ENCODE results near the gene SLC25A29.
A peak's percentile ranks its signal among the peaks of the same experiment; 100 is the strongest.

Gene SLC25A29

DNA sequence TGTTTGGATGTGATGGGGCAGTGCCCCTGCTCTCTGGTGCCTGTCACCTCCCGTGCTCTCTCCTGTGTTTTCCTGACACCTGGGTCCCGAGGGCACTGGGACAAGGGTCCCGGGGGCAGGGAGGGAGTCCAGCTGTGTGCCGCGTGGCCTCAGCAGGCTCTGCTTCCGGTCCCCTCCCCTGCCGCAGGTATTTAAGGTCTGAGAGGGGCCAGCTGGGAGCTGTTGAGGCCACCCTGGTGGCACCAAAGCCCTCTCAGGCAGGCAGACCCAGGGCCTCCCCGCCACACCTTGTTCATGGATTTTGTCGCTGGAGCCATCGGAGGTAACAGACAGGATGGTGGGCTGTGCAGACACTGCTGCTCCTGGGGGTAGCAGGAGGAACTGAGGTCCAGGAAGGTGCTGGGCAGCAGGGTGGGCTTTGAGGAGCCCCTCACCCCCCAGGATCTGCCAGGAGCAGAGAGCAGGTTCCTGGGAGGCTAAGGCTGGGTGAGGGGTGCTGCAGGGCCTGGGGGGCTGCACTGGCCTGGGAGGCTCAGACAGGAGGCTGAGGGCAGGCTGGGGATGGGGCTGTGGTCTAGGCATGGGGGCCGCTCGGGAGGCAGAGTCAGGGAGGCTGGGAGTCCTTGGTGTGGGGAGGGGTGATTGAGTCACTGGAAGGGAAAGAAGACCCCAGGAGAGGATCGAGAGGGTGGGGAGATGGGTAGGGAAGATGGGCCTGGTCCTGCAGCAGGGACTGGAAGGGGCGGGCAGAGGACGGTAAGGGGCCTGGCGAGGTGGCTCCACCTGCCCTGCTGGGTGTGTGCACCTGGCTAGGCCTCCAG, 17.1 kb upstream of the SLC25A29 start, which contains the start of gene SLC25A47:
TSS of gene SLC25A47 (plus strand) at position 219 of the 821 bp plus-strand sequence. CDS start at position 295, 76 bp downstream.
- H3K27ac ChIP-seq (ENCODE audit: low read depth in 2 of 2, low read length in 2 of 2): no peak within 1 kb of the TSS

DNA sequence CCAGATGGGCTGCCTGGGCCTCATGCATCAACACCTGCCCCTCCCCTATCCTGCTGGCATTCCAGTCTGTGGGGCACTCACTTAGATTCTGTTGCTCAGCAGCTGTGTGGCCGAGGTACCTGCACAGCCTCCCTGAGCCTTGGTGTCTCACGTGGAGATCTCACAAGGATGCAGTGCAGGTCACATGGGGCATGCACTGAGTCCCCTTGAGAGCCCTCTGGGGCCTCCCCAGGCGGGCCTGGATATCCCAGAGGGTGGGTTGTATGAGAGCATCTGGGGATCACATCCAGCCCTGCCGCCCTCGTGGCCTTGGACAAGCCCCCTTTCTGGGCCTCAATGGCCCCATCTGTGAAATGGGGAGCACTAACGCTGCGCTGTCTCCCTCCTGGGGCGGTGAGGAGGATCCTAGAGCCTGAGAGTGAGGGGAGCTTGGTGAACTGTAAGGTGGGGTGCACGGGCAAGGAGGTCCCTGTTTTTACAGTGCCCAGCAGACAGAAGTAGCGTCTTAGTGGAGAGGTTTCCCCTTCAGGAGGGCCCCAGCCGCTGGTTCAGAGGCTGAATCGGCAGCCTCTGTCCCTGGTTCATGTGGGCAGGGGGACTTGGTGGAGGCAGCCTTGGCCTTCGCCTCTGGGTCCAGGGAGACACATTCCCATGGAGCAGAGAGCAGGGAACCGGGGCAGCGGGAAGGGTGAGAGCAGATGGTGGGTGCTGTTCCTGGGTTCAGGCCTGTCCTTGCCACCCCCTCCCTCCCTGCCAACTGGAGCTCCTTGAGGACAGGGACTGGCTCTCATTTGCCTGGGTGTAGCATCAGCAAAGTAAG, 16.1 kb upstream of the SLC25A29 start:
- Histone ChIP-seq H3K9ac (ENCODE audit: low read depth in 1 of 2, low read length in 2 of 2) (no peak overlapping the region), H3K36me3 (ENCODE audit: control insufficient read depth in 2 of 2, insufficient read depth in 2 of 2, low read length in 2 of 2) (no peaks in the 10 kb centered on the region), H3K4me1 (ENCODE audit: control insufficient read depth in 2 of 2, insufficient read depth in 2 of 2, low read length in 2 of 2) (no peaks in the 10 kb centered on the region), H3K27me3 (ENCODE audit: control insufficient read depth in 2 of 2, insufficient read depth in 2 of 2, low read length in 2 of 2) (no peaks in the 10 kb centered on the region), H3K27ac (ENCODE audit: low read depth in 2 of 2, low read length in 2 of 2) (no peak overlapping the region), H3K4me3 (ENCODE audit: low read length in 2 of 2) (no peak overlapping the region), H3K9me3 (ENCODE audit: control insufficient read depth in 2 of 2, low read length in 2 of 2) (no peaks in the 10 kb centered on the region)

More for the DNA sequence above, 17.1 kb upstream of the SLC25A29 start, which contains the start of gene SLC25A47:
- Histone ChIP-seq H3K9ac (ENCODE audit: low read depth in 1 of 2, low read length in 2 of 2) (no peak within 1 kb of the TSS), H3K36me3 (ENCODE audit: control insufficient read depth in 2 of 2, insufficient read depth in 2 of 2, low read length in 2 of 2) (no peaks in the 10 kb centered on the region), H3K27me3 (ENCODE audit: control insufficient read depth in 2 of 2, insufficient read depth in 2 of 2, low read length in 2 of 2) (no peaks in the 10 kb centered on the region), H3K9me3 (ENCODE audit: control insufficient read depth in 2 of 2, low read length in 2 of 2) (no peaks in the 10 kb centered on the region), H3K4me1 (ENCODE audit: control insufficient read depth in 2 of 2, insufficient read depth in 2 of 2, low read length in 2 of 2) (peaks cover 1 to 2% of the 10 kb centered on the region in 2 donors), H3K4me3 (ENCODE audit: low read length in 2 of 2) (no peak within 1 kb of the TSS)

DNA sequence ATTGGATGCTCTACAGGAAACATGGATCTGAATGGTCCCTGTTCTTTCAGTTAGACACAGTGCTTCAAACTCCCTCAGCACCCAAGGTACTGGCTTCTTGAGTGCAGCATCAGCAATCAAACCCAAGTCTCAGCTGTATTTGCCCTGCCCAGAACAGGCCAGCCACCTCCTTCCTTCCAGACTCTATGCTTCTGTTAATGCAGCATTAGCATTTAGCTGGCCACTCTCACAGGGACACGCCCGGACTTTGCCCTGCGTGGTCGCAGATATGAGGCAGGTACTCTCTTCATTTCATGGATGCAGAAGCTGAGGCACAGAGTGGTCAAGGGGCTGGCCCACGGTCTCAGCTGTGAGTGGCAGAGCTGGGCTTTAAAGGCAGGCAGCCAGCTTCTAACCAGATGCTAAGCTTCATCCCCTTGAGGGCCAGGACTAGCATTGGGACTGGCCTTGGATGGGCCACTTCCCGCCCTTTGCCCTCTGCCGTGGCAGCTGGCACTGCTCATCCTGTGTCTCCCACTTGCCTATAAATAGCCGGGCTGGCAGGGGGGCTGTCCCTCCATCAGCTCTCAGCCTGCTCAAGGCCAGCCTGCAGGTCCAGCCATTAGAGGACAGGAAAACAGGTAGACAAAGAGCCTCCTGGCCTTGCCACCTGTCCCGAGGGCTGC, 15.4 kb upstream of the SLC25A29 start:
- Histone ChIP-seq H3K4me1 (ENCODE audit: control insufficient read depth in 2 of 2, insufficient read depth in 2 of 2, low read length in 2 of 2) (no peaks in the 10 kb centered on the region), H3K9ac (ENCODE audit: low read depth in 1 of 2, low read length in 2 of 2) (no peak overlapping the region), H3K9me3 (ENCODE audit: control insufficient read depth in 2 of 2, low read length in 2 of 2) (no peaks in the 10 kb centered on the region), H3K36me3 (ENCODE audit: control insufficient read depth in 2 of 2, insufficient read depth in 2 of 2, low read length in 2 of 2) (no peaks in the 10 kb centered on the region), H3K27ac (ENCODE audit: low read depth in 2 of 2, low read length in 2 of 2) (no peak overlapping the region), H3K4me3 (ENCODE audit: low read length in 2 of 2) (no peak overlapping the region), H3K27me3 (ENCODE audit: control insufficient read depth in 2 of 2, insufficient read depth in 2 of 2, low read length in 2 of 2) (no peaks in the 10 kb centered on the region)

DNA sequence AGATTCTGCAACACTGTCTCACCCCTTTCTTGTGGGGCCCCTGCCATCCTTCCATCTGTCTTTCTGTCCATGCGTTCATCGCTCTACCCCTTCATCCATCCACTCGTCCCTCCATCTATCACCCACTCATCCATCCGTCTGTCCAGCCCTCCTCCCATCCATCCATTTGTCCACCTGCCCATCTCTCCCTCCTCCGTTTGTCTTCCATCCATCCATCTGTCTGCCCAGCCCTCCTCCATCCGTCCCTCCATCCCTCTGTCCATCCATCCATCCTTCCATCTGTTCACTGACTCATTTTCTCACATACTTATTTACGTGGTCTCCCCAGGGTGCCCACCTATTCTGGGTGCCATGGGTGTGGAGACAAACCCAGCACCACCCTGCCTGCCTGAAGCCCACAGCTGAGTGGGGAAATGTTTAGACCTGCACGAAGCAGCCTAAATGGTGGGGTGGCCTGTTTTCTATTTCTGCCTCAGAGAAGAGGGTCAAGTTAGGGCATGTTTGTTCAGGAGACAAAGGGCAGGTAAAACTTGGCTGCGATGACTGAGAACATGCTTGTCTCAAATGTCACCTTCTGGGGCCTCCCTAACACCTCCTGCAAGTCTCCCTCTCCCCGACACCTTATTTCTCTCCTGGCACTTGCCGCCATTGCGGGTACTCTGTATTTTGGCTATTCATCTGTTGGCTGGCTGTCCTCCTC, 14.1 kb upstream of the SLC25A29 start:
- no peak overlapping the region for H3K9ac ChIP-seq (ENCODE audit: low read depth in 1 of 2, low read length in 2 of 2)

DNA sequence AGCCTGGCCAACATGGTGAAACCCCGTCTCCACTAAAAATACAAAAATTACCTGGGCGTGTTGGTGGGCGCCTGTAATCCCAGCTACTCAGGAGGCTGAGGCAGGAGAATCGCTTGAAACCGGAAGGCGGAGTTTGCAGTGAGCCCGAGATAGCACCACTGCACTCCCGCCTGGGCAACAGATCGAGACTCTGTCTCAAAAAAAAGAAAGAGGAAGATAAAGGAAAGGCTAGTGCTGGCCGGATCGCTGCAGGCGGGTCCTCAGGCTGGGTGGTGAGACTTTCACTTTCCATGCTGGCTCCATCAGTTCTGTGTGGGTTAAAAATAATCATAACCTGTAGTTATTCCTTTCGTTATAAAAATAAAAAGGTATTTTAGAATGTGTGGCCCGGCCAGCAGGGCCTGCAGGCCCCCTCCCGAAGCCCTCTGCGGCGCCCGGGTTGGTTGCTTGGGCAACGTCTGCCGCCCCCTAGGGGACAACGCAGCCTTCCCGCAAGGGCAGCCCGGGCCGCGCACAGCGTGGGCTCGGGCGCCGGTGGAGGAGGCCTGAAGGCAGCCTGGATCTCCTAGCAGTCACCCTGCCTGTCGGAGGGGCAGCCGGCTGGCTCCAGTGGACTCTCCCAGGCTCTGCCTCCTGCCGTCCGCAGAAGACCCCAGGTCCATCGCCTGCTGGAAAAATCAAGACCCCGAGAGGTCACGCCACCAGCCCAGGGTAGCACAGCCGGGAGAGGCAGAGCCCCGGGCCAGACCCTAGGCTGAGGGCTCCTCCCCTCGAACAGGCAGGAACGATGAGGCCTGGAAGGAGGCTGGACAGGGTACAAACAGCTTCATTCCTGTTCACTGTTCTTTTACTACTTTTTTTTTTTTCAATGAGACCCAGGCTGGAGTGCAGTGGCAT, 11.9 kb upstream of the SLC25A29 start:
- peak overlapping the region; percentile 41 to 54 for H3K9ac ChIP-seq (ENCODE audit: low read depth in 1 of 2, low read length in 2 of 2)
- no peaks in the 10 kb centered on the region for H3K36me3 ChIP-seq (ENCODE audit: control insufficient read depth in 2 of 2, insufficient read depth in 2 of 2, low read length in 2 of 2)
- H3K27me3 ChIP-seq (ENCODE audit: control insufficient read depth in 2 of 2, insufficient read depth in 2 of 2, low read length in 2 of 2): peaks cover 0 to 1% of the 10 kb centered on the region in 2 donors
- no peaks in the 10 kb centered on the region for H3K4me1 ChIP-seq (ENCODE audit: control insufficient read depth in 2 of 2, insufficient read depth in 2 of 2, low read length in 2 of 2)
- no peak overlapping the region for H3K27ac ChIP-seq (ENCODE audit: low read depth in 2 of 2, low read length in 2 of 2)
- no peaks in the 10 kb centered on the region for H3K9me3 ChIP-seq (ENCODE audit: control insufficient read depth in 2 of 2, low read length in 2 of 2)
- H3K4me3 ChIP-seq (ENCODE audit: low read length in 2 of 2): peak overlapping the region; percentile 52 to 74

More for the DNA sequence above, 14.1 kb upstream of the SLC25A29 start:
- Histone ChIP-seq H3K36me3 (ENCODE audit: control insufficient read depth in 2 of 2, insufficient read depth in 2 of 2, low read length in 2 of 2) (no peaks in the 10 kb centered on the region), H3K9me3 (ENCODE audit: control insufficient read depth in 2 of 2, low read length in 2 of 2) (no peaks in the 10 kb centered on the region), H3K4me1 (ENCODE audit: control insufficient read depth in 2 of 2, insufficient read depth in 2 of 2, low read length in 2 of 2) (no peaks in the 10 kb centered on the region), H3K27ac (ENCODE audit: low read depth in 2 of 2, low read length in 2 of 2) (no peak overlapping the region), H3K27me3 (ENCODE audit: control insufficient read depth in 2 of 2, insufficient read depth in 2 of 2, low read length in 2 of 2) (no peaks in the 10 kb centered on the region), H3K4me3 (ENCODE audit: low read length in 2 of 2) (no peak overlapping the region)

DNA sequence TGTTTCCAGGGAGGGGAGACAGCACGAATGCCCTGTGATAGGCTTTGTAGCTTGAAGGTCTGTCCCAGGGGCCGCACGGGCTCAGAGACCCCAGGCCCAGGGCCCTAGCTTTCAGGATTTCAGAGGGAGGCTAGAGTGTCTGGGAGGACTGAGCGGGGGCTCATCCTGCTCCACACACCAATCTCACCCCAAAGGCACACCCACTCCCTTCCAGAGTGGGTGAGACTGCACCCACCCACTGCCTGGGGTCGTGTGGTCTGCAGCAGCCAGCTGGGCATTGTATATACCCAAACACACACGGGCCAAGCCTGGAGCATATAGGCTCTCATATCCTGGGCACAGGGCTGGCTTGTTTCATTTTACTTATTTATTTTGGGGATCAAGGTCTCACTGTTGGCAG, 11.1 kb upstream of the SLC25A29 start:
- H3K27me3 ChIP-seq (ENCODE audit: control insufficient read depth in 2 of 2, insufficient read depth in 2 of 2, low read length in 2 of 2): peaks cover 0 to 4% of the 10 kb centered on the region in 2 donors
- H3K9ac ChIP-seq (ENCODE audit: low read depth in 1 of 2, low read length in 2 of 2): no peak overlapping the region
- H3K27ac ChIP-seq (ENCODE audit: low read depth in 2 of 2, low read length in 2 of 2): no peak overlapping the region
- H3K9me3 ChIP-seq (ENCODE audit: control insufficient read depth in 2 of 2, low read length in 2 of 2): no peaks in the 10 kb centered on the region
- H3K4me3 ChIP-seq (ENCODE audit: low read length in 2 of 2): no peak overlapping the region
- no peaks in the 10 kb centered on the region for H3K4me1 ChIP-seq (ENCODE audit: control insufficient read depth in 2 of 2, insufficient read depth in 2 of 2, low read length in 2 of 2)
- H3K36me3 ChIP-seq (ENCODE audit: control insufficient read depth in 2 of 2, insufficient read depth in 2 of 2, low read length in 2 of 2): no peaks in the 10 kb centered on the region

DNA sequence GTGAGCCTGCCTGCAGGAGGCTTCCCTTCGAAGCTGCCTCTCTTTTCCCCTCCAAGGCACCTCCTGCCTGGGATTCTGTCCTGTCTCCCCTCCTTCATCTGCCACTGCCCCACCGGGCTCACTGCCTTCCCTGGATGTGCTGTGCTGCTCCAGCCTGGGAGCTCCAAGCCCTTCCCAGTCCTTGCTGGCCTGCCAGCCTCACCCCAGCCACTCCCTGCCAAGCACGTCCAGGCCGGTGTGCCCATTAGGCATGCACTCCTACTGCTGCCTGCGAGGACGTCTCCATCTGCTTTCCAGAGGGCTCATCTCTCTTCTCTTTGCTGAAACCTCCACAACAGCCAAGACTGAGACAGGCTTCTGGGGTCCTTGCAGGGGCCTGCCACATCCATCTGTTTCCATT, 8.5 kb upstream of the SLC25A29 start:
- Histone ChIP-seq H3K4me1 (ENCODE audit: control insufficient read depth in 2 of 2, insufficient read depth in 2 of 2, low read length in 2 of 2) (no peaks in the 10 kb centered on the region), H3K27ac (ENCODE audit: low read depth in 2 of 2, low read length in 2 of 2) (no peak overlapping the region), H3K36me3 (ENCODE audit: control insufficient read depth in 2 of 2, insufficient read depth in 2 of 2, low read length in 2 of 2) (no peaks in the 10 kb centered on the region), H3K9ac (ENCODE audit: low read depth in 1 of 2, low read length in 2 of 2) (no peak overlapping the region), H3K4me3 (ENCODE audit: low read length in 2 of 2) (no peak overlapping the region), H3K9me3 (ENCODE audit: control insufficient read depth in 2 of 2, low read length in 2 of 2) (no peaks in the 10 kb centered on the region), H3K27me3 (ENCODE audit: control insufficient read depth in 2 of 2, insufficient read depth in 2 of 2, low read length in 2 of 2) (peaks cover 3 to 4% of the 10 kb centered on the region in 2 donors)

DNA sequence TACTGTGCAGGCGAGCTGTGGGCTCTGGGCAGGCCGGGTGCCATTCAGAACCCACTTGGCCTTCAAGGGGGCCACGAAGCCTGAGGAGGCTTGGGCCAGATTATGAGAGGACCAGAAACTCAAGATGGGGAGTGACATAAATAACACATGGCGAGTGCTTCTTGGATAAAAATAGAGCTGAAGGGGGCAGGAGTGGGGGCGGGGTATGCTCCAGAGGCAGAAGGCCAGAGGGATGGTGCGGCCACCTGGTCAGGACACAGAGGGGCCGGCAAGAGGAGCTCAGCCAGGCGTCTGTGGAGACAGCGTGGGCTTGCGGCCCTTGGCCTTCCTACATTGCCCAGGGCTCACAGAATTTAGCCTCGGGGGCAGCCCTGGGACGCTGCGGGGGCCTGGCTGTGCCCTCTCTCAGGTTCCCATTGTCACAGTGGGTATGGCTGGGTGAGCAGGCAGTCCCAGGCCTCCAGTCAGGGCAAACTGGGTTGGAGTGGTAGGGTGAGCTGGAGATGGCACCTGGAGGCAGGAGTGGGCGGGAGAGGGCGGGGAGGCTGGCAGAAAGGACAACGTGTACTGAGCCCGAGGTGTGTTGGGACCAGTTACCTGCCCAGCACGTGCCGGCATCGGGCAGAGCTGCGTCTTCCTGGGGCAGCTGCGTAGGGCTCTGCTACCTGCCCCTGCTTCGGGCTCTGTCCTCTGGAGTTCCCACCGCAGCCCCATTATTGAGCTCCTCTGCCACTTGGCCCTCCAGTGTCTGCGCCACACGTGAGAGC, 7.4 kb upstream of the SLC25A29 start:
- Histone ChIP-seq H3K27me3 (ENCODE audit: control insufficient read depth in 2 of 2, insufficient read depth in 2 of 2, low read length in 2 of 2) (peaks cover 3 to 4% of the 10 kb centered on the region in 2 donors), H3K9ac (ENCODE audit: low read depth in 1 of 2, low read length in 2 of 2) (no peak overlapping the region), H3K27ac (ENCODE audit: low read depth in 2 of 2, low read length in 2 of 2) (no peak overlapping the region), H3K4me3 (ENCODE audit: low read length in 2 of 2) (no peak overlapping the region), H3K36me3 (ENCODE audit: control insufficient read depth in 2 of 2, insufficient read depth in 2 of 2, low read length in 2 of 2) (no peaks in the 10 kb centered on the region), H3K4me1 (ENCODE audit: control insufficient read depth in 2 of 2, insufficient read depth in 2 of 2, low read length in 2 of 2) (no peaks in the 10 kb centered on the region), H3K9me3 (ENCODE audit: control insufficient read depth in 2 of 2, low read length in 2 of 2) (no peaks in the 10 kb centered on the region)

Data from mucosa of rectum (tissue), 2 donors.